ENCODE results near the gene CCDC71.

The CCDC71 gene

GRCh38 chr3:49198611-49199230, 32.6 kb upstream of the CCDC71 start:
- H3K4me3 ChIP-seq (replicated peaks; ENCODE audit: low read depth, low read length): no peak overlapping the region

DNA sequence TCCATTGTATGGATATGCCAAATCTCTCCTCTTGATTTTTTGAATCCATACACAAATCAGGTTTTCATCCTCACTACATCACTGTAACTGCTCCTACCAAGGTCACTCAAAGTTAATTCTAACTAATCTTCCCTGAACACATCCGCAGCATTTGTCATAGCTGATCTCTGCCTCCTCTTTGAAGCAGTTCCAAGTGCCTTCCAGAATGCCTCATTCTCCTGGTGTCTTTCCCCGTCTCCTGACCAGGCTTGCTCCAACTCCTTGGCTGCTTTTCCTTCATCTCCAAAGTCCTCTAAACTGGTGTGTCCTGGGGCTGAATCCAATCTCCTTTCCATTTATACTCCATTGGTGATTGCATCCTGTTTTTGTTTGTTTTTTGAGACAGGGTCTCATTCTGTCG, 32.0 kb upstream of the CCDC71 start:
- no peak for DNase-seq (ENCODE audit: extremely low read depth, insufficient read length)
- TF ChIP-seq CTCF (IDR thresholded peaks at IDR 0.05; ENCODE audit: insufficient read depth, low read length, poor library complexity, severe bottlenecking): no peak
- no peaks in the 10 kb centered on the region for H3K36me3 ChIP-seq (ENCODE audit: control insufficient read depth, insufficient read depth, low read length)
- H3K27me3 ChIP-seq (replicated peaks; ENCODE audit: control insufficient read depth, insufficient read depth, low read length): no peaks in the 10 kb centered on the region; the same call in 1 of the 2 replicates
- H3K4me3 ChIP-seq (replicated peaks; ENCODE audit: low read depth, low read length): no peak overlapping the region

More at GRCh38 chr3:49198611-49199230, 32.6 kb upstream of the CCDC71 start:
- DNase-seq (ENCODE audit: extremely low read depth, insufficient read length): no peak
- no peaks in the 10 kb centered on the region for H3K36me3 ChIP-seq (ENCODE audit: control insufficient read depth, insufficient read depth, low read length)
- no peaks in the 10 kb centered on the region; the same call in 1 of the 2 replicates for H3K27me3 ChIP-seq (replicated peaks; ENCODE audit: control insufficient read depth, insufficient read depth, low read length)
- no peak for TF ChIP-seq CTCF (IDR thresholded peaks at IDR 0.05; ENCODE audit: insufficient read depth, low read length, poor library complexity, severe bottlenecking)

DNA sequence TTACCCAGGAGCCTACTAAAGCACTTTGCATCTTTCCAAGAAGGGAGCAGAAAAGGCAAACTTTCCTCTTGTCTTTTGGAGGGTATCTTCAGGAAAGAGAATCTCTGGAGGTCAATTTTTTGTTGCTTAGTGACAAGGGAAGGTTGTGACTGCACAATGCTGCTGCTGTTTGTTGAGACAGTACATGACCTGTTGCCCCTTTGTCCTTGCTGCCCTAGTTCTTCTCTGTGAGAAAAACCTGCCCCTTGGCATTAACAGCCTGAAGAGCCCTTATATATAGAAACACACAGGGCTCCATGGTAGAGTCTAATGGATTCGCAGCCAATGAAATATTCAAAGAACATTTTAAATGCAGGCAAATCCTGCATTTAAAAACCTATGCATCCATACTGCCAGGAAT, 25.6 kb upstream of the CCDC71 start:
- TF ChIP-seq CTCF (IDR thresholded peaks at IDR 0.05; ENCODE audit: insufficient read depth, low read length, poor library complexity, severe bottlenecking): no peak
- no peaks in the 10 kb centered on the region; the same call in none of the 2 replicates for H3K27me3 ChIP-seq (replicated peaks; ENCODE audit: control insufficient read depth, insufficient read depth, low read length)
- H3K4me3 ChIP-seq (replicated peaks; ENCODE audit: low read depth, low read length): no peak overlapping the region
- DNase-seq (ENCODE audit: extremely low read depth, insufficient read length): no peak
- H3K36me3 ChIP-seq (ENCODE audit: control insufficient read depth, insufficient read depth, low read length): no peaks in the 10 kb centered on the region

DNA sequence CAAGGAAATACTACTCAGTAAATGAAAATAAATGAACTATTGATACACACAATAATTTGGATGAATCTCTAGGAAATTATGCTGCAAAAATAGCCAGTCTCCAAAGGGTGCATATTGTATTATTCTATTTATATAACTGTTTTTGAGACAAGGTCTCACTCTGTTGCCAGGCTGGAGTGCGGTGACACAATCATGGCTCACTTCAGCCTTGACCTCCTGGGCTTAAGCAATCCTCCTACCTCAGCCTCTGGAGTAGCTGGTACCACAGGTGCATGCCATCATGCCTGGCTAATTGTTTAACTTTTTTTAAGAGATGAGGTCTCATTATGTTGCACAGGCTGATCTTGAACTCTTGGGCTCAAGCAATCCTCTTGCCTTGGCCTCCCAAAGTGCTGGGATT, 17.7 kb upstream of the CCDC71 start:
- DNase-seq (ENCODE audit: extremely low read depth, insufficient read length): no peak
- no peak for TF ChIP-seq CTCF (IDR thresholded peaks at IDR 0.05; ENCODE audit: insufficient read depth, low read length, poor library complexity, severe bottlenecking)
- Histone ChIP-seq H3K36me3 (ENCODE audit: control insufficient read depth, insufficient read depth, low read length) (no peaks in the 10 kb centered on the region), H3K4me3 (replicated peaks; ENCODE audit: low read depth, low read length) (no peak overlapping the region), H3K27me3 (replicated peaks; ENCODE audit: control insufficient read depth, insufficient read depth, low read length) (no peaks in the 10 kb centered on the region; the same call in 1 of the 2 replicates)

DNA sequence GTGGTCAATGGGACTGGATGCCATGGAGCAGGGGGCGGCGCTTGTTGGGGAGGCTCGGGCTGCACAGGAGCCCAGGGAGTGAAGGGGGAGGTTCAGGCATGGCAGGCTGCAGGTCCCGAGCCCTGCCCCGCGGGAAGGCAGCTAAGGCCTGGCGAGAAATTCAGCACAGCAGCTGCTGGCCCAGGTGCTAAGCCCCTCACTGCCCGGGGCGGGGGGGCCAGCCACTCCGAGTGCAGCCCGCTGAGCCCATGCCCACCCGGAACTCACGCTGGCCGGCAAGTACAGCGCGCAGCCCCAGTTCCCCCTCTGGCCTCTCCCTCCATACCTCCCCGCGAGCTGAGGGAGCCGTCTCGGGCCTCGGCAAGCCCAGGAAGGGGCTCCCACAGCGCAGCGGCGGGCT, 16.6 kb upstream of the CCDC71 start:
- TF ChIP-seq CTCF (IDR thresholded peaks at IDR 0.05; ENCODE audit: insufficient read depth, low read length, poor library complexity, severe bottlenecking): no peak
- Histone ChIP-seq H3K36me3 (ENCODE audit: control insufficient read depth, insufficient read depth, low read length) (no peaks in the 10 kb centered on the region), H3K27me3 (replicated peaks; ENCODE audit: control insufficient read depth, insufficient read depth, low read length) (no peaks in the 10 kb centered on the region; the same call in 1 of the 2 replicates), H3K4me3 (replicated peaks; ENCODE audit: low read depth, low read length) (no peak overlapping the region)
- DNase-seq (ENCODE audit: extremely low read depth, insufficient read length): no peak

DNA sequence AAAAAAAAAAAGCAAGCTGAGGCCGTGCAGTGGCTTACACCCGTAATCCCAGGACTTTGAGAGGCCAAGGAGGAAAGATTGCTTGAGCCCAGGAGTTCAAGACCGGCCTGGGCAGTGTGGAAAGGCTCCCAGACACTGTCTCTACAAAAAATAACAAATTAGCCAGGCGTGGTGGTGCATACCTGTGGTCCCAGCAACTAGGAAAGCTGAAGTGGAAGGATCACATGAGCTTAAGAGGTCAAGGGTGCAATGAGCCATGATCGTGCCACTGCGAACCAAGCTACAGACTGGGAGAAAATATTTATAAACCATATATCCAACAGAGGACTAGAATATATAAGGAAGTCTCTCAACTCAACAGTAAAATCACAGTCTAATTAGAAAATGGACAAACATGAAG, 15.2 kb upstream of the CCDC71 start:
- Histone ChIP-seq H3K36me3 (ENCODE audit: control insufficient read depth, insufficient read depth, low read length) (no peaks in the 10 kb centered on the region), H3K4me3 (replicated peaks; ENCODE audit: low read depth, low read length) (no peak overlapping the region), H3K27me3 (replicated peaks; ENCODE audit: control insufficient read depth, insufficient read depth, low read length) (no peaks in the 10 kb centered on the region)
- DNase-seq (ENCODE audit: extremely low read depth, insufficient read length): no peak
- TF ChIP-seq CTCF (IDR thresholded peaks at IDR 0.05; ENCODE audit: insufficient read depth, low read length, poor library complexity, severe bottlenecking): no peak

All from GM06990 (cell line).